Measurements from ENCODE around the gene BAD.
"Not testable (repeated sequence)": the region's sequence is repeated elsewhere in the genome, so short reads cannot be mapped to it uniquely, and the experiment has no call there.

The BAD gene

DNA sequence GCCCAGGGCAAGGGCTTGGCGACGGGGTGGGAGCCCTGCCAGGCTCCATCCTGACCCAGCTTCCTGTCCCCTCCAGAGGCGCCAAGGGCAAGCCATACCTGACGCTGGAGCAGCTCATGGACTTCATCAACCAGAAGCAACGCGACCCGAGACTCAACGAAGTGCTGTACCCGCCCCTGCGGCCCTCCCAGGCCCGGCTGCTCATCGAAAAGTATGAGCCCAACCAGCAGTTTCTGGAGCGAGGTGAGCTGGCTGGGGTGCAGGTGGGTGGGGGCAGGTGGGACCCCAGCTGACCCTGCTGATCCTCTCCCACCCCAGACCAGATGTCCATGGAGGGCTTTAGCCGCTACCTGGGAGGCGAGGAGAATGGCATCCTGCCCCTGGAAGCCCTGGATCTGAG, 28.2 kb downstream of the BAD start:
- DNase-seq (ENCODE audit: low read depth in 2 of 2) = no peak

- no peak for DNase-seq (ENCODE audit: low read depth in 2 of 2)
Observed at GRCh38 chr11:64255135-64256128, 29.0 kb downstream of the BAD start.

DNA sequence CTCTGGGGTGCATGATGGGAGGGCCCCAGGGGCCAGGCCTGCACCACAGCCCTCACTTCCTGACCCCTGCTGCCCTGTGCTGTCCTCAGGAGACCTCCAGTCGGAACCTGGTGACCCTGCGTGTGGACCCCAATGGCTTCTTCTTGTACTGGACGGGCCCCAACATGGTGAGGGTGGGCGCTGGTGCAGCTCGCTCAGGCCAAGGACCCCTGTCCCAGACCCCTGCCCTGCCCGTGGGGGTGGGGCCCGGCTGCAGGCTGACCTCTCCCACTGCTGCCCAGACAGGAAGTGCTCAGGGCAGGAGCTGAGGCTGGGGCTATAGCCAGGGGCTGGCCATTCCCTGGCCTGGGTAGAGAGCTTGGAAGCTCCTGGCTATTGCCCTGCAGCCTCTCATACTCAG, 30.1 kb downstream of the BAD start:
- DNase-seq (ENCODE audit: low read depth in 2 of 2) = no peak

DNA sequence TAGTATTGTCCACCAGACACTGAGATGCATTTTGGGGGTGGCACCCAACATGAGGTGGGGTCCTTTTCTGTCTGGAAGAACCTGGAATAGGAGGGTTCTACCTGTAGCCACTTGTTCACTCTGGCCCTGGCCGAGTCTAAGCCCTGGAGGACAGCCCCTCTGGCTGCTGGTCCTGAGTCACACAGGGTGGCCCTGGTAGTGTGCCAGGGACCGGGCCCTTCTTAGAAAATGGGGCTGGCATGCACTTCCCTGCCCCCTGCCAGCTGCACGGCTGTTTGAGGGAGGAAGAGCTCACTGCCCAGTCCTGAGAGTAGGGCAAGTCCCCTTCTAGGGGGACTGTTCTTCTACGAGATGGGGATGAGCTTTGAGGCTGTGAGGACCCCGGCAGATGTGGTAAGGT, 31.0 kb downstream of the BAD start:
- DNase-seq (ENCODE audit: low read depth in 2 of 2) = no peak

GRCh38 chr11:64253043-64253442, 31.4 kb downstream of the BAD start:
- no peak for DNase-seq (ENCODE audit: low read depth in 2 of 2)

GRCh38 chr11:64252003-64252872, 32.2 kb downstream of the BAD start:
- no peak for DNase-seq (ENCODE audit: low read depth in 2 of 2)

GRCh38 chr11:64251753-64252002, 32.8 kb downstream of the BAD start:
- no peak for DNase-seq (ENCODE audit: low read depth in 2 of 2)

- peak in 1 of 2 donors; percentile 47 for DNase-seq (ENCODE audit: low read depth in 2 of 2)
Observed at GRCh38 chr11:64251016-64251752, 33.3 kb downstream of the BAD start, which contains the start of gene PLCB3. PLCB3 (plus strand) TSS chr11:64251530; CDS start chr11:64251650, 120 bp downstream.

- DNase-seq (ENCODE audit: low read depth in 2 of 2) = no peak
Observed at GRCh38 chr11:64250415-64251015, 34.0 kb downstream of the BAD start.

- no peak for DNase-seq (ENCODE audit: low read depth in 2 of 2)
Observed at GRCh38 chr11:64249563-64250414, 34.7 kb downstream of the BAD start.

DNA sequence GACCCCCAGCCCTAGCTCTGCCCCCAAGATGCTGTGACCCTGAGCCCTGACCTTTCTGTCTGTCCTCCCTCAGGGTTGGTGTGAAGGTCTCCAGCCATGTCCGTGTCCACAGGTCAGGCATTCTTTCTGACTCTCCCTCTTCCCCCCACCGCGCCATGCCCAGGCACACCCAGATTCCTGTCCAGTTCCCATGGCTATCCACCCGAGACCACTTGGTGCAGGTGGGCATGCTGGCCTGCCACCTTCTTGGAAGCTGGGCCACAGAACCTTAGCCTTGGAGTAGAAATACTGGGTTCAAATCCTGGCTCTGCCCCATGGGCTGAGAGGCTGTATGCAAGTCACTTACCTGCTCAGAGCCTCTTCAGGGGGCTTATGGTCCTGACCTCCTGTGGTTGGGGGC, 35.4 kb downstream of the BAD start:
- DNase-seq (ENCODE audit: low read depth in 2 of 2) = no peak

DNA sequence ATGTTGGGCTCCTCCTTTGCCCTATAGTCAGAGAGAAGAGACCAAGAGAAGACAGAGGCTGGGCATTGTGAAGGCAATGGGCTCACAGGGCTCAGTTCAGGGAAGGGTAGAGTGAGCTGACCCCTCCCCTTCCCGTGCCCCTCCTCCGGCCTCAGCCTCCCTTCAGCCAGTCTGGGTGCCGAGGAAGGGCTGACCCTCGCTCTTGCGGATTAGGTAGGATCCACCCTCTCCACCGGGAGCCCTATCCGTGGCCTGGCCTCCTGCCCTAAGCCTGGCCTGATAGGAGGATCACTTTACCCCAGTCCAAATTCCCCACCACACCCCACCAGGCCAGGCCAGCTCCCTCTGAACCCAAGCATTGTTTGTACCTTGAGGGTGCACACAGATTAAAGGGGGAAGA, 35.9 kb downstream of the BAD start:
- no peak for DNase-seq (ENCODE audit: low read depth in 2 of 2)

DNA sequence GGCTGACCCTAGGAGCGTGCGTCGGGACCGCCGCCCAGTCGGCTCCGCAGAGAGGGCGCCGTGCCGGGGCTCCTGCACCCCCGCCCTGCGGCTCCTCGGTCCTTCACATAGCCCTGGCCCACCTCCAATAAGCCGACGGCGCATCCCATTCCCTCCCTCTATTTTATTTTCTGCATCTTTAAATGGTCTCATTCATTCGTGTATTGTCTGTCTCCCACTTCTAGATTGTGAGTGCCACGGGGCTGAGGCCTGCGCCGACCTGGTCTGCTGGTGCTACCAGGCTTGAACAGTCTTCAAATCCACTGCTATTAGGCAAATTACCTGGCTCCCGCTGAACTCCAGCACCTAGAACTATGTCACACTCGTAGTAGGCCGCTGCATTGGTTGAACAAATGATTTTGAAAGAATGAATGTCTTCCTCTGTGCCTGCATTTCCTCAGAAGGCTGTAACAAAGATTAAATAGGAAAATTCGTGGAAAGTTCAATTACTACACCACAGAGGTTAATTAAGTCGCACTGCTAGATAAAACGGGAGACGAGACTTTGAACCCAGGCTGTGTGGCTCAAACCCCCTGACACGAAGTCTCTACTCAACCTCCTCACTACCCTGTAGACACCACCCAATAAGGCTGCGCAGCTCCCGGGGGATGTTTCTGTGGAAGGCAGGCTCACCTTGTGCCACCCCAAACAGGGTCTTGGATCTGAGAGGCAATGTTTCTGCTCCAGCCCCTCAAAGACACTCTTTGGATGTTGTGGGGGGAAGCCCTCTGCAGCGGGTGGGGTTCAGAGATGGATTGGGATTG, 36.5 kb downstream of the BAD start:
- DNase-seq (ENCODE audit: low read depth in 2 of 2) = no peak

- peak; percentile 76 to 79 for DNase-seq (ENCODE audit: low read depth in 2 of 2)
Observed at GRCh38 chr11:64246871-64247728, 37.4 kb downstream of the BAD start, which contains the start of gene PPP1R14B. PPP1R14B (minus strand) TSS chr11:64246943; CDS start chr11:64246673, 270 bp downstream.

DNA sequence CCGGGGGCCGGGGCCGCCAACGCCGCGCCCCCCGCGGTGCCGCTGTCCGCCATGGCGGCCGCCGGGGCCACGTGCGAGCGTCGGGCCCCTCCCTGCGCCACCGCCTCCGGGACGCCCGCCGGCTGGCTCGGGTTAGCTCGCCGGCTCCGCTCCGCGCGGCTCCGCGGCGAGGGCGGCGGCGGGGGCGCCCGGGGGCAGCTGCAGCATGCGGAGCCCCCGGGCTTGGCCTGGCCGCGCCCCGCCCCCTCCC, 37.9 kb downstream of the BAD start:
- not testable (repeated sequence) for DNase-seq (ENCODE audit: low read depth in 2 of 2)

DNA sequence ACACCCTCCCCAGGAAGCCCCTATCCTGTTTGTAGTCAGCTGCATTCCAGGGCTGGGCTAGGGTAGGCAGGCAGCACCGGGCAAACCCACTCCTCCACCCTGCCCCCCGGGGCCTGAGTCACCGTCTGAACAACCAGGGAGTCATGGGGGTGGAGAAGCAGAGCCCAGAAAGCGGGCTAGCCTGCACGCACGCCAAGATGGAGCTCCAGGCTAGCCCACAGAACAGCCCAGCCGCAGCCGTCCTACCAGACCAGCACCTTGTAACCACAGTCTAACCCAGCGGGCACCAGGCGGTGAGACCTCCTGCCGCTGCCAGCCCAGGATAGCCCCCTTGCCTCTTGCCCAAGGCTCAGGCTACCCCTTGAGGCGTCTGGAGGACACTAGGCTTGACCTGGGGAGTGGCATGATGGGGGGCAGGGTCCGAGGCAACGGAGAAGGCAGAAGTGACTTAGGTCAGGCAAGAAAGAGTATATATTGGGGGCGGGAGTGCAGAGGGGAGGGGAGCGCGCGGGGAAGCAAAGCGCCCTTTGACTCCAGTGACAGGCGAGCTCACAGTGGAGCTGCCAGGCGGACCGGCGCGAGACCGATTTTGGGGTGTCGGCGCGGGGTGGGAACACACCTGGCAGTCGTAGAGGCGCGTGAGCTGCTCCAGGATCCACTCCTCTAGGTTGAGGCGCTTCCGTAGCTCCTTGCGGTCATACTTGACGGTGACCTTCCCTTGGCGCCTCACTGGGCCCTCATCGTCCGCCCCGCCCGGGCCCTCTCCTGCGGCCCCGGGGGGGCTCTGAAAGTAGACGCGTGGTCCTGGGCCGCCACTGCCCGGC, 38.5 kb downstream of the BAD start:
- DNase-seq (ENCODE audit: low read depth in 2 of 2) = peak; percentile 71 to 74

DNA sequence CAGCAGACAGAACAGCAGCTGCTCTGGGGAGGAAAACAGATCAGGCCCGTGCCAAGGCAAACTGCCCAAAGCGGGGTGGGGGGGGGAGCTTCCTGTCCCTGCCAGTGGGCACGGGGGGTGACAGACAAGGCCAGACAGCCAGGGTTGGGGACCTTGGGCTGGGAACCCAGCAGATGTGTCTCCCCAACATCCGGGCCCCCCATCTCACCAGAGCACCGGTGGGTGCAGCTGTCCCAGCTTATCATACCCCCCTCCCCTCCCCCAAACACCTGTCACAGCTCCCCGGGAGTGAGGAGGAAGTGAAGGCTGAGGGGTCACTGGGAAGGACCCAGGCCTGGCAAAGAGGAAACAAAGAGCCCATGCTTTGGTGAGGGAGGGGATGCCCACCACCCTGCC, 39.1 kb downstream of the BAD start:
- no peak for DNase-seq (ENCODE audit: low read depth in 2 of 2)

- no peak for DNase-seq (ENCODE audit: low read depth in 2 of 2)
Observed at GRCh38 chr11:64244966-64245365, 39.5 kb downstream of the BAD start.
